Motor neuron (in vitro differentiated cells): Measurements from ENCODE around the gene OXSR1. TPM values are rescaled to one million over a fixed set of nuclear protein-coding genes. Genes with fewer than 3 reads are reported as not detected.

Source experiments
- ATAC-seq, 8 experiments: fragments of 200-7000 bp; cut with Tn5 transposase; replicated peaks in 6 of 8; 2 replicates each; pipeline ENCODE4 v1.8.0; 2021; ENCODE audit warnings: mild to moderate bottlenecking in 8 of 8, moderate library complexity in 8 of 8
- H3K27ac ChIP-seq, 2 donors: fragments of 250-450 bp; sonication (Bioruptor Pico); 2 replicates each; pipeline ENCODE4 v1.9.0; 2021; ENCODE audit warnings: antibody characterized with exemption in 2 of 2, mild to moderate bottlenecking in 2 of 2, moderate library complexity in 1 of 2
- H3K4me1 ChIP-seq, 2 donors: fragments of 250-450 bp; sonication (Bioruptor Pico); replicated peaks in 1 of 2; 2 replicates each; pipeline ENCODE4 v1.6.1; 2021; ENCODE audit warnings: antibody characterized with exemption in 2 of 2, mild to moderate bottlenecking in 2 of 2, moderate library complexity in 1 of 2
- H3K4me3 ChIP-seq, 5 donors: fragments of 250-450 bp; sonication (Bioruptor Pico); 2 replicates each; pipeline ENCODE4 v1.9.0; 2021; ENCODE audit warnings: antibody characterized with exemption in 5 of 5, mild to moderate bottlenecking in 5 of 5, moderate library complexity in 4 of 5
- WGBS, 10 experiments: fragments of 450-650 bp; shearing (Covaris generic); methylation state at CpG; one replicate each; pipeline ENCODE4 v1.0.0; 2022; 5-methylcytosine and 5-hydroxymethylcytosine counted together
- in situ Hi-C, 9 experiments: fragments of 400-800 bp; cut with MboI; loops; one replicate each; pipeline ENCODE4 v1.15.0; 2021; ENCODE audit warnings: low sequenced_read_pairs in 9 of 9, low pct_unique_long_range_greater_than_20kb in 2 of 9; ENCODE audit not compliant: unreplicated experiment in 9 of 9
- total RNA-seq, 8 experiments: library from RNA; unstranded; fragments of 300-600 nt; gene quantifications; 2 replicates each; pipeline versions ENCODE4 v1.2.3 to v1.2.4, GENCODE V29; 2022

OXSR1 gene
- total RNA-seq, result 10 to 100 TPM; 23.8 to 51.8 (median 30.9) TPM

- WGBS, 10 experiments, result 0 to 7% (median 0%) methylated on average over 1 to 18 of the region's 57 CpGs; no CpG with 5 or more reads in 1 of the 10 experiments
- Histone ChIP-seq H3K27ac (peak within 1 kb of the TSS; percentile 98 to 99), H3K4me3 (peak within 1 kb of the TSS; percentile 77 to 87 (median 83)), H3K4me1 (peaks cover 12 to 19% of the 10 kb centered on the region in 2 donors)
- in situ Hi-C loops, result no loop called here
- peak; percentile 80 to 93 (median 92) for ATAC-seq
Observed at GRCh38 chr3:38164952-38165721, at the start of gene OXSR1. TSS of gene OXSR1 (plus strand) at chr3:38165537. CDS start at chr3:38165877, 340 bp downstream.

GRCh38 chr3:38115645-38116427, 49.5 kb upstream of the OXSR1 start:
- 13 to 82% (median 50%) methylated on average over 1 to 4 of the region's 9 CpGs; no CpG with 5 or more reads in 6 of the 10 experiments for WGBS, 10 experiments
- H3K27ac ChIP-seq, result no peak overlapping the region
- no peaks in the 10 kb centered on the region for H3K4me1 ChIP-seq
- no peak overlapping the region for H3K4me3 ChIP-seq
- in situ Hi-C loops, result no loop called here
- ATAC-seq, result no peak

GRCh38 chr3:38116471-38117162, 48.7 kb upstream of the OXSR1 start:
- ATAC-seq, result peak in 3 of 8 experiments; percentile 9 to 19 (median 14)
- in situ Hi-C loops, result no loop called here
- 78 to 100% (median 100%) methylated on average over 1 to 4 of the region's 12 CpGs; no CpG with 5 or more reads in 6 of the 10 experiments for WGBS, 10 experiments

GRCh38 chr3:38117163-38117716, 48.1 kb upstream of the OXSR1 start:
- no peak overlapping the region for H3K27ac ChIP-seq
- H3K4me3 ChIP-seq, result no peak overlapping the region
- 83 to 86% methylated on average over 1 of the region's 10 CpGs; no CpG with 5 or more reads in 8 of the 10 experiments for WGBS, 10 experiments
- in situ Hi-C loops, result no loop called here
- no peaks in the 10 kb centered on the region for H3K4me1 ChIP-seq
- peak in 6 of 8 experiments; percentile 3 to 66 (median 26) for ATAC-seq

More at GRCh38 chr3:38116471-38117162, 48.7 kb upstream of the OXSR1 start:
- no peak overlapping the region for H3K27ac ChIP-seq
- no peaks in the 10 kb centered on the region for H3K4me1 ChIP-seq
- H3K4me3 ChIP-seq, result no peak overlapping the region

GRCh38 chr3:38117748-38118420, 47.5 kb upstream of the OXSR1 start:
- no peak overlapping the region for H3K4me3 ChIP-seq
- in situ Hi-C loops, result no loop called here
- ATAC-seq, result peak; percentile 32 to 81 (median 40)
- 59 to 60% methylated on average over 1 to 5 of the region's 11 CpGs; no CpG with 5 or more reads in 8 of the 10 experiments for WGBS, 10 experiments
- no peak overlapping the region for H3K27ac ChIP-seq
- no peaks in the 10 kb centered on the region for H3K4me1 ChIP-seq

GRCh38 chr3:38118421-38119247, 46.7 kb upstream of the OXSR1 start:
- no peak overlapping the region for H3K4me3 ChIP-seq
- H3K27ac ChIP-seq, result no peak overlapping the region
- ATAC-seq, result no peak
- in situ Hi-C loops, result no loop called here
- no peaks in the 10 kb centered on the region for H3K4me1 ChIP-seq
- WGBS, 10 experiments, result 60 to 100% (median 94%) methylated on average over 1 to 6 of the region's 13 CpGs; no CpG with 5 or more reads in 5 of the 10 experiments

GRCh38 chr3:38119248-38119544, 46.1 kb upstream of the OXSR1 start:
- ATAC-seq, result no peak
- Histone ChIP-seq H3K27ac (no peak overlapping the region), H3K4me1 (no peaks in the 10 kb centered on the region), H3K4me3 (no peak overlapping the region)
- in situ Hi-C loops, result no loop called here
- 100% methylated on average over 1 of the region's 1 CpG; no CpG with 5 or more reads in 9 of the 10 experiments for WGBS, 10 experiments

GRCh38 chr3:38119821-38120692, 45.3 kb upstream of the OXSR1 start:
- in situ Hi-C loops, result no loop called here

GRCh38 chr3:38120693-38121450, 44.5 kb upstream of the OXSR1 start:
- Histone ChIP-seq H3K27ac (no peak overlapping the region), H3K4me1 (no peaks in the 10 kb centered on the region), H3K4me3 (no peak overlapping the region)
- WGBS, 10 experiments, result 20 to 100% (median 89%) methylated on average over 1 to 7 of the region's 11 CpGs; no CpG with 5 or more reads in 3 of the 10 experiments
- in situ Hi-C loops, result no loop called here
- ATAC-seq, result peak in 1 of 8 experiments; percentile 6

More at GRCh38 chr3:38119821-38120692, 45.3 kb upstream of the OXSR1 start:
- WGBS, 10 experiments, result 75 to 100% (median 94%) methylated on average over 2 to 4 of the region's 7 CpGs; no CpG with 5 or more reads in 5 of the 10 experiments
- Histone ChIP-seq H3K4me3 (no peak overlapping the region), H3K4me1 (no peaks in the 10 kb centered on the region), H3K27ac (no peak overlapping the region)
- ATAC-seq, result no peak

- in situ Hi-C loops, result no loop called here
- 50 to 100% (median 80%) methylated on average over 1 to 2 of the region's 9 CpGs; no CpG with 5 or more reads in 6 of the 10 experiments for WGBS, 10 experiments
- Histone ChIP-seq H3K4me3 (no peak overlapping the region), H3K4me1 (no peaks in the 10 kb centered on the region), H3K27ac (no peak overlapping the region)
- ATAC-seq, result no peak
Observed at GRCh38 chr3:38121451-38121831, 43.9 kb upstream of the OXSR1 start.
